H1 (cell line): Measurements from ENCODE around the gene ICAM5. TPM values are rescaled to one million over a fixed set of nuclear protein-coding genes. Genes with fewer than 3 reads are reported as not detected.

Source experiments
- GTF2F1 ChIP-seq: IDR thresholded peaks from 2 replicates; pipeline ENCODE4 v1.6.1; 2012; ENCODE audit warnings: low read depth, low read length, improper control_type of control experiment, borderline replicate concordance
- NANOG ChIP-seq: IDR thresholded peaks from 2 replicates; pipeline ENCODE4 v1.6.1; 2011; ENCODE audit warnings: low read length, low read depth, mild to moderate bottlenecking, inconsistent platforms; ENCODE audit not compliant: insufficient read depth, poor library complexity, severe bottlenecking
- SIN3A ChIP-seq, 2 experiments: IDR thresholded peaks in 1 of 2; conservative IDR thresholded peaks in 1 of 2; 2 replicates each; pipeline ENCODE4 v1.6.1; 2011 to 2012; ENCODE audit warnings: low read length in 2 of 2, improper control_type of control experiment in 1 of 2, low read depth in 1 of 2, mild to moderate bottlenecking in 1 of 2
- ZNF274 ChIP-seq: IDR thresholded peaks from 2 replicates; pipeline ENCODE4 v1.7.0; 2012; ENCODE audit warnings: low read length, borderline replicate concordance; ENCODE audit errors: extremely low read depth
- polyA plus RNA-seq, 7 experiments: library from polyadenylated mRNA; depleted of rRNA in 3 of 7; stranded (reverse) in 5 of 7; unstranded in 2 of 7; fragments of >200 nt in 5 of 7; fragments of 200-250 nt in 2 of 7; gene quantifications; 1 replicate in 5 of 7; 2 replicates in 1 of 7; 4 replicates in 1 of 7; pipeline versions ENCODE4 v1.2.1 to v1.2.3, GENCODE V29; 2011 to 2013; ENCODE audit warnings: missing spikeins in 2 of 7, mixed read lengths in 2 of 7
- total RNA-seq: library from RNA; stranded (reverse); fragmentation: NEBNext Ultra II Directional; extraction: Animal tissue kit (Norgen Biotek cat#: 25700); gene quantifications from 2 replicates; pipeline ENCODE4 v1.2.1, GENCODE V29; 2021

The ICAM5 gene
- total and polyA plus RNA-seq, 2 of the 8 experiments (the other 6 are each of a cell fraction or from before 2014, with no cell fraction given) = 3.9 to 4.8 TPM

DNA sequence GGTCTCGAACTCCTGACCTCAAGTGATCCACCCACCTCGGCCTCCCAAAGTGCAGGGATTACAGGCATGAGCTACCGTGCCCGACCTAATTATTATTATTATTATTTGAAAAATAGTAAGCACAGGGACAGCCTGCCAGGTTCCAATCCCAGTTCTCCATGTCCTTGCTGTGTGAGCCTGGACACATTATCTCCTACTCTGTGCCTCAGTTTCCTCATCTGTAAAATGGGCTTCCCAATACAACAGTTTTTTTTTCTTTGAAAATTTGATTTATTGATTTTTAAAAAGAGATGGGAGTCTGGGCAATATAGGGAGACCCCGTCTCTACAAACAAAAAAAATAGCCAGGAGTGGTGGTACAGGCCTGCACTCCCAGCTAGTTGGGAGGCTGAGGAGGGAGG is 16.6 kb downstream of the ICAM5 start (continued):
- TF ChIP-seq SIN3A (conservative IDR thresholded peaks at IDR 0.05 in 1 of 2, IDR thresholded peaks at IDR 0.05 in 1 of 2; ENCODE audit: low read depth in 1 of 2, low read length in 2 of 2) (no peak), ZNF274 (no peak), NANOG (no peak), GTF2F1 (no peak)
